Colon (tissue), 2 donors: Measurements from ENCODE around the gene SPECC1.
"Not testable (repeated sequence)": the region's sequence is repeated elsewhere in the genome, so short reads cannot be mapped to it uniquely, and the experiment has no call there.

Experiments used
- FAIRE-seq: peaks from 2 replicates; lab custom pipeline; 2012; peaks lifted over from hg19 to GRCh38; lab: Jason Lieb, UNC
- donor health status: control.
- donor health status: control.

The SPECC1 gene

GRCh38 chr17:20009302-20010098, at the start of gene SPECC1:
Gene SPECC1 (plus strand): TSS chr17:20009359. CDS start chr17:20096652, 87,293 bp downstream.
- no peak for FAIRE-seq

- not testable (repeated sequence) for FAIRE-seq
These were observed 46.2 kb upstream of the SPECC1 start for GRCh38 chr17:19962954-19963353.

- no peak for FAIRE-seq
These were observed 36.0 kb upstream of the SPECC1 start for GRCh38 chr17:19973156-19973555.

- no peak for FAIRE-seq
These were observed 33.6 kb upstream of the SPECC1 start for GRCh38 chr17:19975601-19976000.

GRCh38 chr17:19977293-19978208, 31.6 kb upstream of the SPECC1 start, which contains the start of gene AKAP10:
Gene AKAP10 (minus strand): TSS chr17:19977828. CDS start chr17:19977679, 149 bp downstream.
- no peak for FAIRE-seq

- FAIRE-seq = no peak
These were observed 30.9 kb upstream of the SPECC1 start for GRCh38 chr17:19978209-19978802.

GRCh38 chr17:19978805-19979211, 30.4 kb upstream of the SPECC1 start:
- no peak for FAIRE-seq

- no peak for FAIRE-seq
These were observed 29.0 kb upstream of the SPECC1 start for GRCh38 chr17:19979917-19980770.

GRCh38 chr17:19986941-19987861, 22.0 kb upstream of the SPECC1 start:
- no peak for FAIRE-seq

GRCh38 chr17:19987897-19988296, 21.3 kb upstream of the SPECC1 start:
- no peak for FAIRE-seq

GRCh38 chr17:19991252-19991885, 17.8 kb upstream of the SPECC1 start:
- FAIRE-seq = no peak

GRCh38 chr17:19992803-19993713, 16.1 kb upstream of the SPECC1 start:
- no peak for FAIRE-seq

- FAIRE-seq = no peak
These were observed 13.1 kb upstream of the SPECC1 start for GRCh38 chr17:19996086-19996485.

GRCh38 chr17:19996502-19996901, 12.7 kb upstream of the SPECC1 start:
- FAIRE-seq = no peak

- FAIRE-seq = no peak
These were observed 712 bp upstream of the SPECC1 start for GRCh38 chr17:20008242-20009051.

GRCh38 chr17:20009052-20009301, 182 bp upstream of the SPECC1 start:
- no peak for FAIRE-seq

GRCh38 chr17:20010099-20010863, 1.1 kb downstream of the SPECC1 start:
- FAIRE-seq = no peak

- no peak for FAIRE-seq
These were observed 1.8 kb downstream of the SPECC1 start for GRCh38 chr17:20010936-20011335.
